Brain microvascular endothelial cell (primary cell): ENCODE measurements around the gene ZNF266.

Source experiments
- DNase-seq: peaks from one replicate; pipeline ENCODE4 v3.0.0-alpha.2; 2020
- H3K27ac ChIP-seq: fragments of 250-450 bp; sonication (Bioruptor Pico); 2 replicates; pipeline ENCODE4 v1.5.1; 2020; ENCODE audit warnings: mild to moderate bottlenecking, moderate library complexity
- H3K27me3 ChIP-seq: fragments of 250-450 bp; sonication (Bioruptor Pico); replicated peaks from 2 replicates; pipeline ENCODE4 v1.5.1; 2020; ENCODE audit warnings: mild to moderate bottlenecking
- H3K36me3 ChIP-seq: fragments of 250-450 bp; sonication (Bioruptor Pico); replicated peaks from 2 replicates; pipeline ENCODE4 v1.5.1; 2020; ENCODE audit warnings: mild to moderate bottlenecking
- H3K4me3 ChIP-seq: 2 replicates; pipeline ENCODE4 v1.5.1; 2011; ENCODE audit warnings: low read depth, mild to moderate bottlenecking, control low read depth, low read length, moderate library complexity
- in situ Hi-C: cut with HindIII; loops from 2 replicates; pipeline ENCODE4 v1.10.0; 2017; ENCODE audit warnings: low sequenced_read_pairs, low pct_ligation_motif_present
- TF ChIP-seq, protein P1 (sequence below): IDR thresholded peaks from 2 replicates; pipeline ENCODE4 v1.5.1; 2011; ENCODE audit warnings: low read depth, mild to moderate bottlenecking, moderate library complexity, low read length, control low read depth, inconsistent platforms; ENCODE audit errors: missing control alignments

ZNF266 gene

DNA sequence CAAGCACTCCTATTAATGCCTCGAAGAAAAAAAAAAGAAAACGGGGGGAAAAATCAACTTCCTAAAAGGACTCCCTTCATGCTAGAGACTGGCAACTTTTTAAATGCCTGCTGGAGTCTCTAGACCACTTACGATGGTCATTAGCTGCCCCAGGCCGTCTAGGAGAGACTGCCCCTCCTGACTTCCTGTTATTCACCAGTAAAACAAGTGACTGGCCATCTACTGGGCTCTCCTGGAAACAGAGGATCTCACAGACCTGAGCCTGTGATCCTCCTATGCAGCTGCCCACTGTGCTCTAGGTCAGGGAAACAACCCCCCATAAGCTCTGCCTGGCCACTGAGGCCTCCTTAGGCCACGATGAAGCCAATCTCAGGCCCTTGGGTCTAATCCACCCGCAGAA is 7.4 kb downstream of the ZNF266 start:
- no peak overlapping the region for H3K4me3 ChIP-seq
- H3K27me3 ChIP-seq, result no peaks in the 10 kb centered on the region
- in situ Hi-C loops, result no loop called here
- TF ChIP-seq, protein P1, sequence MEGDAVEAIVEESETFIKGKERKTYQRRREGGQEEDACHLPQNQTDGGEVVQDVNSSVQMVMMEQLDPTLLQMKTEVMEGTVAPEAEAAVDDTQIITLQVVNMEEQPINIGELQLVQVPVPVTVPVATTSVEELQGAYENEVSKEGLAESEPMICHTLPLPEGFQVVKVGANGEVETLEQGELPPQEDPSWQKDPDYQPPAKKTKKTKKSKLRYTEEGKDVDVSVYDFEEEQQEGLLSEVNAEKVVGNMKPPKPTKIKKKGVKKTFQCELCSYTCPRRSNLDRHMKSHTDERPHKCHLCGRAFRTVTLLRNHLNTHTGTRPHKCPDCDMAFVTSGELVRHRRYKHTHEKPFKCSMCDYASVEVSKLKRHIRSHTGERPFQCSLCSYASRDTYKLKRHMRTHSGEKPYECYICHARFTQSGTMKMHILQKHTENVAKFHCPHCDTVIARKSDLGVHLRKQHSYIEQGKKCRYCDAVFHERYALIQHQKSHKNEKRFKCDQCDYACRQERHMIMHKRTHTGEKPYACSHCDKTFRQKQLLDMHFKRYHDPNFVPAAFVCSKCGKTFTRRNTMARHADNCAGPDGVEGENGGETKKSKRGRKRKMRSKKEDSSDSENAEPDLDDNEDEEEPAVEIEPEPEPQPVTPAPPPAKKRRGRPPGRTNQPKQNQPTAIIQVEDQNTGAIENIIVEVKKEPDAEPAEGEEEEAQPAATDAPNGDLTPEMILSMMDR, result no peak
- no peak overlapping the region for H3K27ac ChIP-seq
- no peak for DNase-seq
- peaks cover 21% of the 10 kb centered on the region for H3K36me3 ChIP-seq

DNA sequence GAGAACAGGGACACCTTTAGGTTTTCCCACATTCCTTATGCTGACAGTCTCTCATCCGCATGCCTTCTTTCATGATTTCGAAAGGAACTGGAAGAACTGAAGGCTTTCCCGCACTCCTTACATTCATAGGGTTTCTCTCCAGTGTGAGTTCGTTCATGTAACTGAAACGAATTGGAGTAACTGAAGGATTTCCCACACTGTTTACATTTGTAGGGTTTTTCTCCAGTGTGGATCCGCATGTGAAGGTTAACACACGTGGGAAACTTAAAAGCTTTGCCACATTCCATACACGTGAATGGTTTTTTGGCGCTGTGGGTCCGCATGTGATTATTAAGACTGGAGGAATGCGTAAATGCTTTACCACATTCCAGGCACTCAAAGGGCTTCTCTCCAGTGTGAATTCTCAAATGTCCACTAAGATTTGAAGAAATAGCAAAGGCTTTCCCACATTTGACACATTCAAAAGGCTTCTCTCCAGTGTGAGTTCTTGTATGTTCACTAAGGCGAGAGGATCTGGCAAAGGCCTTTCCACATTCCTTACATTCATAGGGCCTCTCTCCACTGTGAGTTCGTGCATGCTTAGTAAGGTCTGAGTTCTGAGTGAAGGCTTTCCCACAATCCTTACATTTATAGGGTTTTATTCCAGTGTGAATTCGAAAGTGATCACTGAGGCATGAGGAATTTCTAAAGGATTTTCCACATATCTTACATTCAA is 22.0 kb downstream of the ZNF266 start:
- no peak overlapping the region for H3K4me3 ChIP-seq
- no peaks in the 10 kb centered on the region for H3K27me3 ChIP-seq
- in situ Hi-C loops, result no loop called here
- H3K27ac ChIP-seq, result no peak overlapping the region
- H3K36me3 ChIP-seq, result peaks cover 58% of the 10 kb centered on the region
- DNase-seq, result no peak
- TF ChIP-seq, protein P1, result no peak

DNA sequence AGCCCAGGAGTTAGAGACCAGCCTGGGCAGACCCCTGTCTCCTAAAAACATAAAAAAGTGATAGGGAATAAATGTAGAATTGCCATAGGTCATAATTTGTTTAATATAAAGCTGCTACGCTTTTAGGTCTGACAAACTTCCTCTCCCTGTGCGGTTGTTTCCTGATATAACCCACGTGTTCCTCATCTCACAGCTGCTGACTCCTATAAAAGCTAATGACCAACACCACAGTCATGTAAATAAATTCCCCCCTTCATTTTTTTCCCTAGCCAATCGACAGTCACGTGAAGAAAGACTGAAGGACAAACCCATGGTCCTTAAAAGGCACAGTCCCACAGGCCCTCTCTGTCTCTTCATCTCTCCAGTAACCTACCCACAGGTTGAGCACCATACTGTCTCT is 27.5 kb downstream of the ZNF266 start:
- no peak for DNase-seq
- Histone ChIP-seq H3K27ac (no peak overlapping the region), H3K27me3 (no peaks in the 10 kb centered on the region), H3K36me3 (peaks cover 7% of the 10 kb centered on the region), H3K4me3 (no peak overlapping the region)
- TF ChIP-seq, protein P1, result no peak
- in situ Hi-C loops, result no loop called here

DNA sequence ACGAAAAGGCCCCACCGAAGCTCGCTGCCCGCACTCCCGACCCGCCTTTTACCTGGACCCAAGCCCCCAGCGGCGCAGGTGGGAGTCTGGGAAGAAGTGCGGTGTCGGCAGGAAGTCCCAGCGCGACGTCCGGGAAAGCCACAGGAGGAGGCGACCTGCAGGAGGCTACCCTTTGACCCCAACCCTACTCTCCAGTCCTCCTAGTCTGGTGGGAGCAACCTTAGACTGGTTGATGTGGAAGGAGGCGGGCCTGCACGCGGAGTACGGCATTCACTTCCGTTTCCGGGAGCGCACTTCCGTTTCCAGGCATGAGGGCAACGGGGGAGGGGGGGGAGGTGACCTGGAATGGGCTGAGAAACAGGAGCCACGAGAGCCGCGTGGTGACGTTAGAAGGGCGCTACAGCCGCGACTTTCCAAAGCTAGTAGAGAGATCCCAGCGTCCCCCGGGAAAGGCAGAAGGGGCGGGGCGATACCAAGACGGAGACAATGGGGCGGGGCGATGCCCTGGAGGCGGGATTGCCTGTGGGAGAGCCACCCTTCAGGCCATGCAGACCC is 28.5 kb downstream of the ZNF266 start:
- TF ChIP-seq, protein P1, result no peak
- in situ Hi-C loops, result no loop called here
- Histone ChIP-seq H3K27me3 (no peaks in the 10 kb centered on the region), H3K4me3 (peak overlapping the region; percentile 72), H3K27ac (no peak overlapping the region), H3K36me3 (no peaks in the 10 kb centered on the region)
- peak; percentile 91 for DNase-seq

DNA sequence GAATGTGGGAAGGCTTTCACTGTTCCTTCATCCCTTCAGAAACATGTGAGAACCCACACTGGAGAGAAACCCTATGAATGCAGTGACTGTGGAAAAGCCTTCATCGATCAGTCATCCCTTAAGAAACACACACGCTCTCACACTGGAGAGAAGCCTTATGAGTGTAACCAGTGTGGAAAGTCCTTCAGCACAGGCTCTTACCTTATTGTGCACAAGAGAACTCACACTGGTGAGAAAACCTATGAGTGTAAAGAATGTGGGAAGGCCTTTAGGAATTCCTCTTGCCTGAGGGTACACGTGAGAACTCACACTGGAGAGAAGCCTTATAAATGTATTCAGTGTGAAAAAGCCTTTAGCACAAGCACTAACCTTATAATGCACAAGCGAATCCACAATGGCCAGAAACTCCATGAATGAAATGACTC is 54.0 kb downstream of the ZNF266 start:
- TF ChIP-seq, protein P1, result no peak
- no peak for DNase-seq

More for the DNA sequence above, 54.0 kb downstream of the ZNF266 start:
- in situ Hi-C loops, result no loop called here
- H3K4me3 ChIP-seq, result no peak overlapping the region
- peaks cover 74% of the 10 kb centered on the region for H3K36me3 ChIP-seq
- no peak overlapping the region for H3K27ac ChIP-seq
- H3K27me3 ChIP-seq, result no peaks in the 10 kb centered on the region
